Cerebellar cortex (tissue), 1 donor: ENCODE data around the gene ZBTB2.
"Not testable (repeated sequence)": the region's sequence is repeated elsewhere in the genome, so short reads cannot be mapped to it uniquely, and the experiment has no call there.

Experiments used
- DNase-seq: peaks from one replicate; pipeline ENCODE4 v3.0.0-alpha.2; 2015; ENCODE audit warnings: low spot score

The ZBTB2 gene

DNA sequence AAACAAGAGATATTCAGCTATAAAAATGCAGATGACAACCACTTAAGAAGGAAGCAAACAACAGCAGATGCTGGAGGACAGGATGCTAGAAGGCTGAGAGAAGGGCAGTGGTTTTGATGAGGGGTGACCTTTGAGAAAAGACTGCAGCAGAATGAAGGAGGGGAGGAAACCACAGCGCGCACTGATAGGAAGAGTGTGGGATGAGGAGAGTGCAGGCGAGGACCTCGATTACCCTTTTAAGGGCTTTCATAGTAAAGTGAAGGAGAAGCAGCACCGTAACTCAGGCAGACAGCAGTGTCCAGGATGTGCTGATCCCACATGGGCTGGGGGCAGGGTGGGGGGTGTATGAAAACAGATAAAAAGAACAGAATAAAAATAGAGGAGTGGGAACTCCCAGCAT is 19.2 kb downstream of the ZBTB2 start:
- no peak for DNase-seq

DNA sequence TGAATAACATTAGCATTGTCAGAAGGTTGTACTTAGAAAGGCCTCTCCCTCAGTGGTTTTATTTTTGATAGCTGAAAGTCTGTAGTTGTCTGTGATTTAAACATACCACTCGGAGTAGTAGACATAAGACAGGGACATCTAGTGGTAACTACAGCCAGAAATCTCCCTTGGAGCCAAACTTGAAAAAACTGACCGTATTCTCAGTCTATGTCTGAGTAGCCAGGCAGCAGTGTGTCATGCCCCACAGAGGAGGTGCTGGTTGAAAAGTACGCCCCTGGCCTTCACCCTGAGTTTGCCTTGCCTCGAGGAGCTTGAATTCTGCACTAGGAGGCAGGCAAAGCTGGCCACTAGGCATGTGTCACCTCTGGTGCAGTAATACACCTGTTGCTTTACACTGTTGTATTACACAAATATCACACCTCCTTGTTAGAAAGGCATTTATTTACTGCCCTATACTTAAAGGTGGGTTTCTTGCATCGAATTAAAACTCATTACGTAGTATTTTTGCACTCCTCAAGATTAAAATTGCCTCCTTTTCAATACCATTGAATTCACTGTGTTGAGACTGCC is 20.8 kb downstream of the ZBTB2 start:
- no peak for DNase-seq

DNA sequence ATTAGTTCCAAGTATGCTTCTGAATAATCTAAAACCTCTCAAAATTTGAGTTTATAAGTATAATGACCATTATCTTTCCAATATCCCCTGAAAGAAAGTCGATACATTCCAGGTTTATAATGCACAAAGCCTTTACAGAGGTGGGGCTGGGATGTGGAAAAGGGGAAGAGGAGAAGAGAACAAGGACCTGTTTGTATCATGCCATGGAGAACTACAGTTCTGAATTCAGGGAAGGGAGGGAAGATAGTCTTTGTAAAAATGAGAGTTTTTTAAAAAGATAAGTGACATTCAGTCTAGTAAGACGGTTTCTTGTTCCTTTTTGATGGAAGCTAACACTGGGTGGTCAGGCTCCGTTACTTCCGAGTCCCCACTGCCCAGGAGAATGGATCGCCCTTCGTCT is 26.1 kb downstream of the ZBTB2 start:
- DNase-seq: no peak

DNA sequence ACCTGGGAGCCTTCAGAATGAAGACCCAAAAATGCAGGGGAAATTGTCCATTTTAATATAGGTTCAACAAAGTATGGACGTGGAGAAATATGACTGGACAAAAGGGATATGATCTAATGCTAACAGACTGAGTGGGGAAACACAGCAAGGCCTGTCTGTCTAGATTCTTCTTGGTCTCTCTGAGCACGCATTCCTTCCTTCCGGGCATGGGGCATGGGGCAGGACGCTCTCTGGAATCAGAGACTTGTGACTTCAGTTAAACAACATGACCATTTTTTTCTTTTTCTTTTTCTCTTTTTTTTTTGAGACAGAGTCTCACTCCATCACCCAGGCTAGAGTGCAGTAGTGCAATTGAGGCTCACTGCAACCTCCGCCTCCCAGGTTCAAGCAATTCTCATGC is 31.9 kb downstream of the ZBTB2 start:
- no peak for DNase-seq

DNA sequence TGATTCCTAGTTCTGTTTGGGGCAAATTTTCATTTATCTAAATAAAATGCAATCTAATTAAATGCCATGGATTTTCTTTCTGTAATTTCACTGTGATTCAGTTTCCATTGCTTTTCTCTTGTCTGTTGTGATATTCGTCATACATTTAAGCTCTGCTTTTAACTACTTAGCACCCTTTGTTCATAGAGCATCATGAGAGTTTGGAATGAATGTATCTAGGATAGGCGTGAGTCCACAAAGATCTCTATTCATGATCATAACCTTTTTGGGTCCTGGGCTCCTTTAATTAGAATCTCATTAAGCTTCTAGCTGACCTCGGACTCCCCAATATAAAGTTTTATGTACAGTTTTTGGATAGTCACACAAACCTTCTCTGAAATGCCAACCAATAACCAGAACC is 32.9 kb downstream of the ZBTB2 start:
- no peak for DNase-seq

DNA sequence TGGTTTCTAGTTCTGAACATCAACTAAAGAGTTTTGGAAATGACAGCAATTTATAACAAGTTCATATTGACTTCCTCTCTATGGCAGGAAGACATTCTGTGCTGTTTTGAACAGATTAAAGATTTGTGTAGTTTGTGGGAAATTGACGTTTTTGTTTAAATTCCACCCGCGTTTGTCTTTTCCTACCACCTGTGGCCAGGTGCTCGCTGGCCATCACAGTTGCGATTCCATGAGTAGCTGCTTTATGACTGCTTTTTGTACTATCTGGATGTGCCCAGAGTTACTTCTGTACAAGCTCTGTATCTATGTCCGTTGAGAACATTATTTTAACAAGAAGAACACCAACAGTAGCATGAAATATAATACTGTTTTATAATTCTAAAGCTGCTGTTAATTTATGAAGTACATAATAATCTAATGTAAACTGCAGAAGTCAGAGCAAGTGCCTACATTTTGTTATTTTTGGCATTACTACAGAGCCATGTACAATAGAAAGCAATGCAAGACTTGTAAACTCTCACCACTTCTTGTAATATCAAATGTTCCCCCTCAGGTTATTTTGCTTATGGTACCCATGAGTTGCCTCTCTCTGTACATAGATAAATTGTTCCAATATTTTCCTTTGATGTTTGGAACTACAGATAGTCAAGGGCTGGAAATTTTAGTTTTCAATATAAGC is 33.5 kb downstream of the ZBTB2 start:
- no peak for DNase-seq

DNA sequence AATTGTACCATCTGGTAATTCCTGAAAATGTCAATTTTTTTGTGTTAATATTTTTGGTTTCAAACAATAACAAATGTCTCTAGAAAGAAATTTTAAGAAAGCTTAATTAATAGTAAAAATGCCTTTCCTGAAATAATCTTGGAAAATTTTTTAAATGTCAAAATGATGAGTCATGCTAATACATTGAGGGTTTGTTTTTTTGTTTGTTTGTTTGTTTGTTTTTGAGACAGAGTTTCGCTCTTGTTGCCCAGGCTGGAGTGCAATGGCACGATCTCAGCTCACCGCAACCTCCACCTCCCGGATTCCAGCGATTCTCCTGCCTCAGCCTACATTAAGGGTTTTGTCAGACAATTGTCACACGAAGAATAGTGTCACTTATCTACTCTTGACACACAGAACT is 34.4 kb downstream of the ZBTB2 start:
- not testable (repeated sequence) for DNase-seq

DNA sequence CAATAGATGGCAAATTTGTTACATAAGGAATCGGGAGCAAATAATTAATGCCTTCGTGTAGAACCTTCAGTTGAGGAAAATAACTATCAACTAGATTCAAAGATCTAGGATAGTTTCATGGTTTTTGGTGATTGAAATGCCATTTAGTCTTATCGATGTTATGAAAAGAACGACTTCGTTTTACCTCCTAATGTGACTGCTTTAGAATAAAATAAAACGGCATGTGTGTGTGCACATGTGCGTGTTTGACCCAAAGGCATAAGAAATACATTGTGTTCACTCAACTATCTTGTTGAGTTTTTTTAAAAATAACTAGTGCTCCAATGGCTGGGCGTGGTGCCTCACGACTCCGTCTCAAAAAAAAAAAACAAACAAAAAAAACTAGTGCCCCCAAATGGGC is 37.6 kb downstream of the ZBTB2 start:
- DNase-seq: no peak

DNA sequence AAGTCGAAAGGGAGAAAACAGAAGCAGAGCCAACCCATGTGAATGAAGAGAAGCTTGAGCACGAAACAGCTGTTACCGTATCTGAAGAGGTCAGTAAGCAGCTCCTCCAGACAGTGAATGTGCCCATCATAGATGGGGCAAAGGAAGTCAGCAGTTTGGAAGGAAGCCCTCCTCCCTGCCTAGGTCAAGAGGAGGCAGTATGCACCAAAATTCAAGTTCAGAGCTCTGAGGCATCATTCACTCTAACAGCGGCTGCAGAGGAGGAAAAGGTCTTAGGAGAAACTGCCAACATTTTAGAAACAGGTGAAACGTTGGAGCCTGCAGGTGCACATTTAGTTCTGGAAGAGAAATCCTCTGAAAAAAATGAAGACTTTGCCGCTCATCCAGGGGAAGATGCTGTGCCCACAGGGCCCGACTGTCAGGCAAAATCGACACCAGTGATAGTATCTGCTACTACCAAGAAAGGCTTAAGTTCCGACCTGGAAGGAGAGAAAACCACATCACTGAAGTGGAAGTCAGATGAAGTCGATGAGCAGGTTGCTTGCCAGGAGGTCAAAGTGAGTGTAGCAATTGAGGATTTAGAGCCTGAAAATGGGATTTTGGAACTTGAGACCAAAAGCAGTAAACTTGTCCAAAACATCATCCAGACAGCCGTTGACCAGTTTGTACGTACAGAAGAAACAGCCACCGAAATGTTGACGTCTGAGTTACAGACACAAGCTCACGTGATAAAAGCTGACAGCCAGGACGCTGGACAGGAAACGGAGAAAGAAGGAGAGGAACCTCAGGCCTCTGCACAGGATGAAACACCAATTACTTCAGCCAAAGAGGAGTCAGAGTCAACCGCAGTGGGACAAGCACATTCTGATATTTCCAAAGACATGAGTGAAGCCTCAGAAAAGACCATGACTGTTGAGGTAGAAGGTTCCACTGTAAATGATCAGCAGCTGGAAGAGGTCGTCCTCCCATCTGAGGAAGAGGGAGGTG is 38.7 kb downstream of the ZBTB2 start:
- DNase-seq: no peak

DNA sequence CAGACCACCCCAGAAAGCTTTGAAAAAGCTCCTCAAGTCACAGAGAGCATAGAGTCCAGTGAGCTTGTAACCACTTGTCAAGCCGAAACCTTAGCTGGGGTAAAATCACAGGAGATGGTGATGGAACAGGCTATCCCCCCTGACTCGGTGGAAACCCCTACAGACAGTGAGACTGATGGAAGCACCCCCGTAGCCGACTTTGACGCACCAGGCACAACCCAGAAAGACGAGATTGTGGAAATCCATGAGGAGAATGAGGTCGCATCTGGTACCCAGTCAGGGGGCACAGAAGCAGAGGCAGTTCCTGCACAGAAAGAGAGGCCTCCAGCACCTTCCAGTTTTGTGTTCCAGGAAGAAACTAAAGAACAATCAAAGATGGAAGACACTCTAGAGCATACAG is 39.6 kb downstream of the ZBTB2 start:
- DNase-seq: no peak

DNA sequence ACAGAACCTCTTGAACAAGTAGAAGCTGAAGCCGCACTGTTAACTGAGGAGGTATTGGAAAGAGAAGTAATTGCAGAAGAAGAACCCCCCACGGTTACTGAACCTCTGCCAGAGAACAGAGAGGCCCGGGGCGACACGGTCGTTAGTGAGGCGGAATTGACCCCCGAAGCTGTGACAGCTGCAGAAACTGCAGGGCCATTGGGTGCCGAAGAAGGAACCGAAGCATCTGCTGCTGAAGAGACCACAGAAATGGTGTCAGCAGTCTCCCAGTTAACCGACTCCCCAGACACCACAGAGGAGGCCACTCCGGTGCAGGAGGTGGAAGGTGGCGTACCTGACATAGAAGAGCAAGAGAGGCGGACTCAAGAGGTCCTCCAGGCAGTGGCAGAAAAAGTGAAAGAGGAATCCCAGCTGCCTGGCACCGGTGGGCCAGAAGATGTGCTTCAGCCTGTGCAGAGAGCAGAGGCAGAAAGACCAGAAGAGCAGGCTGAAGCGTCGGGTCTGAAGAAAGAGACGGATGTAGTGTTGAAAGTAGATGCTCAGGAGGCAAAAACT is 40.1 kb downstream of the ZBTB2 start:
- no peak for DNase-seq

DNA sequence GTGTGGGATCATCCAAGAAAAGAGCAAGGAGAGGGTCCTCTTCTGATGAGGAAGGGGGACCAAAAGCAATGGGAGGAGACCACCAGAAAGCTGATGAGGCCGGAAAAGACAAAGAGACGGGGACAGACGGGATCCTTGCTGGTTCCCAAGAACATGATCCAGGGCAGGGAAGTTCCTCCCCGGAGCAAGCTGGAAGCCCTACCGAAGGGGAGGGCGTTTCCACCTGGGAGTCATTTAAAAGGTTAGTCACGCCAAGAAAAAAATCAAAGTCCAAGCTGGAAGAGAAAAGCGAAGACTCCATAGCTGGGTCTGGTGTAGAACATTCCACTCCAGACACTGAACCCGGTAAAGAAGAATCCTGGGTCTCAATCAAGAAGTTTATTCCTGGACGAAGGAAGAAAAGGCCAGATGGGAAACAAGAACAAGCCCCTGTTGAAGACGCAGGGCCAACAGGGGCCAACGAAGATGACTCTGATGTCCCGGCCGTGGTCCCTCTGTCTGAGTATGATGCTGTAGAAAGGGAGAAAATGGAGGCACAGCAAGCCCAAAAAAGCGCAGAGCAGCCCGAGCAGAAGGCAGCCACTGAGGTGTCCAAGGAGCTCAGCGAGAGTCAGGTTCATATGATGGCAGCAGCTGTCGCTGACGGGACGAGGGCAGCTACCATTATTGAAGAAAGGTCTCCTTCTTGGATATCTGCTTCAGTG is 40.8 kb downstream of the ZBTB2 start:
- DNase-seq: no peak

DNA sequence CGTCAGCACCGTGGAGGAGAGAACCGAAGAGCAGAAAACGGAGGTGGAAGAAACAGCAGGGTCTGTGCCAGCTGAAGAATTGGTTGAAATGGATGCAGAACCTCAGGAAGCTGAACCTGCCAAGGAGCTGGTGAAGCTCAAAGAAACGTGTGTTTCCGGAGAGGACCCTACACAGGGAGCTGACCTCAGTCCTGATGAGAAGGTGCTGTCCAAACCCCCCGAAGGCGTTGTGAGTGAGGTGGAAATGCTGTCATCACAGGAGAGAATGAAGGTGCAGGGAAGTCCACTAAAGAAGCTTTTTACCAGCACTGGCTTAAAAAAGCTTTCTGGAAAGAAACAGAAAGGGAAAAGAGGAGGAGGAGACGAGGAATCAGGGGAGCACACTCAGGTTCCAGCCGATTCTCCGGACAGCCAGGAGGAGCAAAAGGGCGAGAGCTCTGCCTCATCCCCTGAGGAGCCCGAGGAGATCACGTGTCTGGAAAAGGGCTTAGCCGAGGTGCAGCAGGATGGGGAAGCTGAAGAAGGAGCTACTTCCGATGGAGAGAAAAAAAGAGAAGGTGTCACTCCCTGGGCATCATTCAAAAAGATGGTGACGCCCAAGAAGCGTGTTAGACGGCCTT is 41.6 kb downstream of the ZBTB2 start:
- no peak for DNase-seq

DNA sequence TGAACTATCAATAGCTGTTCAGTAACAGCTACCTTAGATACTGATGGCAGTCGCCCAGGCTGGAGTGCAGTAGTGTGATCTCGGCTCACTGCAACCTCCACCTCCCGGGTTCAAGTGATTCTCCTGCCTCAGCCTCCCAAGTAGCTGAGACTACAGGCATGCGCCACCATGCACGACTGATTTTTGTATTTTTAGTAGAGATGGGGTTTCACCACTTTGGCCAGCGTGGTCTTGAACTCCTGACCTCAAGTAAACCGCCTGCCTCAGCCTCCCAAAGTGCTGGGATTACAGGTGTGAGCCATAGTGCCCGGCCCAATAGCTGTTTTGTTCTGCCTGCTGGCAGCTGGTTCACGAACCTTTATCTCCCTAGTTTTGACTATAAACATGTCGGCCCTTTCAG is 48.6 kb downstream of the ZBTB2 start:
- DNase-seq: not testable (repeated sequence)

DNA sequence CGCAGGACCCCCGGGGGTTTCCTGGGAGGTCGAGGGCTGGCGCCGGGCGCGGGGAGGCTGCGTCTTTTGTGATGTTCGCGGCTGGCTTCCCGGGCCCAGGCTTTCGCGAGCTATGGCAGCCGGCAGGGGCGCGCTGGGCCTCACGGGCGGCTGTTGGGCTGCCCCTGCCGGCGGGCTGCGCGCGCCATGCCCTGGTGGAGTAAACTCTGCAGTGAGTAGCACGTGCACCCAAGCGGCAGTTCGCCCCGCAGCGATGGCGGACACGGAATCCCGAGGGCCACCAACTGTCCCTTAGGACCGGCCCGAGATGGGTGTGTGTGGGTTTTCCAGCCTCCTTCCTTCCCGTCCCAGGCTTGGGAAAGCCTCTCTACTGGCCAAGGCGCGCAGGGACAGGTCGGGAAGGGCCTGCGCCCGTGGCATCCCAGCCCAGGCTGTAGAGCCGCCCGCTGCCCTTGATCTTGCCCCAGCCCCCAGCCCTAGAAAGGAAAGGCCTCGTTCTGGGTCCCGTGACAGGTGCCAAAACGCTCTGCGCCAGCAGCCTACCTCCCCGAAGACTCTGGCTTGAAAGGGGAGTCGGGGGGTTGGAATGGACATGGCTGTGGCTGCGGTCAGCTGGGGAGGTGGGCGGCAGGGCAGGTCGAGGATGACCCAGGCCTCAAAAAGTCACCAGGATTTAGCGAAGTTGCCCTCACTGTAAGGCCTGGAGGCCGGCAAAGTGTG is 49.7 kb downstream of the ZBTB2 start:
- DNase-seq: no peak

DNA sequence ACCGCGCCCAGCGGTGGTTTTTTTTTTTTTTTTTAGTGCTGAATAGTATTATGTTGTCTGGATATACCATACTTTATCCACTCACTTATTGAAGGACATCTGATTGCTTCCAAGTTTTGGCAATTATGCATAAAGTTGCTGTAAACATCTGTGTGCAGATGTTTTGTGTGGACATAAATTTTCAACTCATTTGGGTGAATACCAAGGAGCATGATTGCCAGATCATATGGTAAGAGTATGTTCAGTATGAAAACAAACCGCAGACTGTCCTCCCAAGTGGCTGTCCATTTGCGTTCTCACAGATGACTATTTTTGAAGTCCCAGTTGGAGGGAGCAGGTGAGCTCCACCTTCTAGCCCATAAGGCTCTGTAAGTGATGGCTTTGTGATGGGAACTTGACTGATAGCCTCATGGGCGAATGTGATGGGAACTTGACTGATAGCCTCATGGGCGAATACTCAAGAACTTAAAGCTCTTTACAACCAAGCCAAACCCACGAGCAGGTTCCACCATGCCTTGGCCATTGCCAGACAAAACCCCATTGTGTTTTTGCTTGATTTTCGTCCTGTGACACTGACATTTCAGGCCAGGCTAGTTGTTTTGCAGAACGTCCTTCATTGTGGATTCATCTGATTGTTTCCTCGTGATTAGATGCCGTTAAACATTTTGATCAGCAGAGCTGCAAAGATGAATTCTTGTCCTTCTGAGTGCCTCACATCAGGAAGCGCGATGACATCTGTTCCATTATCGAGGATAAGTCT is 51.0 kb downstream of the ZBTB2 start:
- no peak for DNase-seq

DNA sequence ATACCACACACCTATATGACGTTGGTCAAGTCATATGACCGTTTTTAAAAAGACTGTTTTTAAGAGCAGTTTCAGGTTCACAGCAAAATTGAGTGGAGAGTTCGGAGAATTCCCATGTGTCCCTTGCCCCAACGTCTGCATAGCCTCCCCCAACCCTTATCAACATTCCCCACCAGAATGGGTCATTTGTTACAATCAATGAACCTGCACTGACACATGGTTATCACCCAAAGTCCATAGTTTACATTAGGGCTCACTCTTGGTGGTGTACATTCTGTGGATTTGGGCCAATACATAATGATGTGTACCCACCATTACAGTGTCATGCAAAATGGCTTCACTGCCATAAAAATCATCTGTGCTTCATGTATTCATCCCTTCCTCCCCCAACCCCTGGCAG is 52.0 kb downstream of the ZBTB2 start:
- DNase-seq: no peak

DNA sequence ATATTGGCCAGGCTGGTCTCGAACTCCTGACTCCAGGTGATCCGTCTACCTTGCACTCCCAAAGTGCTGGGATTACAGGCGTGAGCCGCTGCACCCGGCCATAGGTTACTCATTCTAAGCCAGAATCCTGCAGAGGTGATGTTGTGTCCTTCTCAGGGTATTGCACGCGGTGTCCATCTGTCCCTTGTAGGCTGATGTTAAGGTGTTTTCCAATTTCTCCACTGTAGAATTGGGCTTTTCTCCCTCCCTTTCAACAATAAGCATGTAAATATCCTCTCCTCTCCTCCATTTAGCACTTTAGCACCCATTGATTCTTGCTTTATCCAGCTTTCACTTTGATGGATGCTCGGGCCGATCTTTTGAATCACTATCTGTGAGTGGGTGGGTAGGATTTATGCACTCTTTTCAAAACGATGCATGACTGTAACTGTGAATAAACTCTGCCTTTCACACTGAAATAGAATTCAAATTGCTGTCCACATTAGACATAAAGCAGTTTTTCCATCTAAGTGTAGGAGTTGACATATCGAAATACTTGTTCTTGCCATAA is 52.6 kb downstream of the ZBTB2 start:
- no peak for DNase-seq

DNA sequence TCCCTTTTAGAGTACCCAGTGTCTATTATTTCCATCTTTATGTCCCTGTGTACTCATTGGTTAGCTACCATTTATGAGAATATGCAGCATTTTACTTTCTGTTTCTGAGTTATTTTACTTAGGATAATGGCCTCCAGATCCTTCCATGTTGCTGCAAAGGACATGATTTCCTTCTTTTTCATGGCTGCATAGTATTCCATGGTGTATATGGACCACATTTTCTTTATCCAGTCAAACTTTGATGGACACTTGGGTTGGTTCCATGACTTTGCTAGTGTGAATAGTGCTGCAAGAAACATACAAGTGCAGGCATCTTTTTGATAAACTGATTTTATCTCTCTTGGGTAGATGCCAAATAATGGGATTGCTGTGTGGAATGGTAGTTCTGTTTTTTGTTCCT is 55.4 kb downstream of the ZBTB2 start:
- no peak for DNase-seq

DNA sequence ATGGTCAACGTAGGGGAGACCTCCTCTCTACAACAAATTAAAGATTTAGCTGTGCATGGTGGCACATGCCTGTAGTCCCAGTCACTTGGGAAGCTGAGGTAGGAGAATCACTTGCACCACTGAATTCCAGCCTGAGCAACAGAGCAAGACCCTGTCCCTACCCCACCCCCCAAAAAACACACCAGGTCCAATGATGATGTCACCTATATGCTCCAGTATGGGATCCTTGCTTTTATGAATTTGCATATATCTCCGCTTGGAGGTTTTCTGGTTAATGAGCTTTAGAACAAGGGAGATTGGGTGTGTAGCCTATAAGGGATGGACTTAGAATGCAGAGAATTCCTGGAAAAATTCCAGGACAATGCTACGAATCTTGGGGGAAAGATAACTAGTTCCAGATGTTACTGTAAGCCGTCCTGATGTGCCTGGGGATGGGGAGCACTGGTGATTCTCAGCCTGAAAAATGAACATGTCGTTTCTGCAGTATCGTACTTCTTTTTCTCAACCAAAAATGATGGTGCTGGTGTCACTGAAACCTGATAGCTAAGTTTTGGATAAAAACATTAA is 61.1 kb downstream of the ZBTB2 start:
- DNase-seq: no peak
